GM12878 (cell line): ENCODE data around the gene RHPN2.

Source experiments
- CREM ChIP-seq: IDR thresholded peaks from 2 replicates; pipeline ENCODE4 v1.6.1; 2014; ENCODE audit warnings: antibody characterized with exemption, low read depth
- CTCF ChIP-seq, 3 experiments: IDR thresholded peaks in 2 of 3; conservative IDR thresholded peaks in 1 of 3; 2 replicates each; pipeline ENCODE4 v1.5.1; 2011; ENCODE audit warnings: low read depth in 3 of 3, low read length in 3 of 3, mild to moderate bottlenecking in 3 of 3, control low read depth in 2 of 3, moderate library complexity in 2 of 3, inconsistent platforms in 1 of 3, mixed read lengths in 1 of 3; ENCODE audit not compliant: control insufficient read depth in 2 of 3, insufficient read depth in 1 of 3; ENCODE audit errors: extremely low read depth in 1 of 3
- EGR1 ChIP-seq, 2 experiments: IDR thresholded peaks; 1 replicate in 1 of 2; 2 replicates in 1 of 2; pipeline ENCODE4 v1.6.1; 2011 to 2012; ENCODE audit warnings: low read depth in 2 of 2, low read length in 2 of 2, borderline replicate concordance in 1 of 2, mild to moderate bottlenecking in 1 of 2, moderate library complexity in 1 of 2
- EP300 ChIP-seq, 2 experiments: fragments of 150-350 bp in 1 of 2; IDR thresholded peaks; 2 replicates each; pipeline ENCODE4 v1.6.1; 2011 to 2012; ENCODE audit warnings: low read depth in 2 of 2, low read length in 2 of 2, borderline replicate concordance in 1 of 2, improper control_type of control experiment in 1 of 2, inconsistent platforms in 1 of 2; ENCODE audit not compliant: control insufficient read depth in 1 of 2
- HDAC2 ChIP-seq: fragments of 200-600 bp; sonication (generic); IDR thresholded peaks from 2 replicates; pipeline ENCODE4 v1.6.1; 2017
- MXI1 ChIP-seq: fragments of 150-350 bp; IDR thresholded peaks from 2 replicates; pipeline ENCODE4 v1.6.1; 2011; ENCODE audit warnings: low read depth, mild to moderate bottlenecking, inconsistent platforms, low read length, improper control_type of control experiment
- POLR2AphosphoS5 ChIP-seq: IDR thresholded peaks from 2 replicates; pipeline ENCODE4 v1.6.1; 2011; ENCODE audit warnings: mild to moderate bottlenecking, low read length, inconsistent platforms
- RCOR1 ChIP-seq: conservative IDR thresholded peaks from 2 replicates; pipeline ENCODE4 v1.6.1; 2012; ENCODE audit warnings: low read depth, low read length, improper control_type of control experiment
- ZNF24 ChIP-seq: fragments of 450-650 bp; IDR thresholded peaks from 2 replicates; pipeline ENCODE4 v1.6.1; 2017; ENCODE audit warnings: antibody characterized with exemption, mild to moderate bottlenecking
- ZNF384 ChIP-seq: IDR thresholded peaks from 2 replicates; pipeline ENCODE4 v1.6.1; 2012; ENCODE audit warnings: low read depth, mild to moderate bottlenecking, low read length, improper control_type of control experiment, borderline replicate concordance

GRCh38 chr19:32936065-32936464, 128.6 kb downstream of the RHPN2 start:
- no peak for TF ChIP-seq CTCF (IDR thresholded peaks at IDR 0.05 in 2 of 3, conservative IDR thresholded peaks at IDR 0.05 in 1 of 3; ENCODE audit: control insufficient read depth in 2 of 3, extremely low read depth in 1 of 3, insufficient read depth in 1 of 3, low read depth in 3 of 3, low read length in 3 of 3)
- TF ChIP-seq ZNF384: no peak
- TF ChIP-seq POLR2AphosphoS5: no peak
- no peak for TF ChIP-seq RCOR1
- no peak for TF ChIP-seq HDAC2
- no peak for TF ChIP-seq MXI1
- no peak for TF ChIP-seq ZNF24
- no peak for TF ChIP-seq EGR1 (IDR thresholded peaks at IDR 0.05; ENCODE audit: borderline replicate concordance in 1 of 2, low read depth in 2 of 2, low read length in 2 of 2)
- TF ChIP-seq CREM: no peak
- no peak for TF ChIP-seq EP300 (IDR thresholded peaks at IDR 0.05; ENCODE audit: borderline replicate concordance in 1 of 2, control insufficient read depth in 1 of 2, low read depth in 2 of 2, low read length in 2 of 2)
